ENCODE data around the gene PIK3R3.
"Not testable (repeated sequence)": the region's sequence is repeated elsewhere in the genome, so short reads cannot be mapped to it uniquely, and the experiment has no call there.

Gene PIK3R3

GRCh38 chr1:46099215-46099614 lies 33.2 kb downstream of the PIK3R3 start:
- no peak for FAIRE-seq

- no peak for FAIRE-seq
Measured at GRCh38 chr1:46098027-46098712, 34.3 kb downstream of the PIK3R3 start.

GRCh38 chr1:46097149-46097472 lies 35.3 kb downstream of the PIK3R3 start:
- FAIRE-seq = no peak

- no peak for FAIRE-seq
Measured at GRCh38 chr1:46096269-46097148, 35.9 kb downstream of the PIK3R3 start.

GRCh38 chr1:46095110-46095509 lies 37.3 kb downstream of the PIK3R3 start:
- not testable (repeated sequence) for FAIRE-seq

GRCh38 chr1:46094471-46095005 lies 37.9 kb downstream of the PIK3R3 start:
- FAIRE-seq = no peak

- not testable (repeated sequence) for FAIRE-seq
Measured at GRCh38 chr1:46093832-46094231, 38.6 kb downstream of the PIK3R3 start.

GRCh38 chr1:46087891-46088290 lies 44.5 kb downstream of the PIK3R3 start:
- FAIRE-seq = no peak

- no peak for FAIRE-seq
Measured at GRCh38 chr1:46086576-46086975, 45.9 kb downstream of the PIK3R3 start.

GRCh38 chr1:46084553-46085451 lies 47.6 kb downstream of the PIK3R3 start:
- no peak for FAIRE-seq

GRCh38 chr1:46083579-46083978 lies 48.9 kb downstream of the PIK3R3 start:
- no peak for FAIRE-seq

GRCh38 chr1:46081619-46082018 lies 50.8 kb downstream of the PIK3R3 start:
- FAIRE-seq = no peak

- no peak for FAIRE-seq
Measured at GRCh38 chr1:46081206-46081605, 51.2 kb downstream of the PIK3R3 start.

- FAIRE-seq = no peak
Measured at GRCh38 chr1:46080257-46080656, 52.2 kb downstream of the PIK3R3 start.

- FAIRE-seq = no peak
Measured at GRCh38 chr1:46077644-46078043, 54.8 kb downstream of the PIK3R3 start.

GRCh38 chr1:46076343-46076742 lies 56.1 kb downstream of the PIK3R3 start:
- FAIRE-seq = no peak

GRCh38 chr1:46072975-46073374 lies 59.5 kb downstream of the PIK3R3 start:
- FAIRE-seq = no peak

GRCh38 chr1:46070164-46070814 lies 62.1 kb downstream of the PIK3R3 start:
- no peak for FAIRE-seq

GRCh38 chr1:46068525-46068924 lies 63.9 kb downstream of the PIK3R3 start:
- FAIRE-seq = no peak

GRCh38 chr1:46067652-46068051 lies 64.8 kb downstream of the PIK3R3 start:
- FAIRE-seq = no peak

GRCh38 chr1:46065405-46065804 lies 67.0 kb downstream of the PIK3R3 start:
- no peak for FAIRE-seq

- FAIRE-seq = peak; percentile 90
Measured at GRCh38 chr1:46064708-46065107, 67.7 kb downstream of the PIK3R3 start.

Measured in A204.1 (cell line).